ENCODE data around the gene ADAM12. TPM values are rescaled to one million over a fixed set of nuclear protein-coding genes. Genes with fewer than 3 reads are reported as not detected.

The ADAM12 gene
- total and polyA plus RNA-seq, 2 experiments from 2014 or later, result 0.13 to 0.87 TPM

GRCh38 chr10:126101736-126102135 is 286.5 kb downstream of the ADAM12 start:
- Histone ChIP-seq H3K9me2 (ENCODE audit: insufficient read depth) (peaks cover 4% of the 10 kb centered on the region; the same call in 1 of the 2 replicates), H3K4me2 (no peak overlapping the region), H4K20me1 (replicated peaks; ENCODE audit: insufficient read depth) (no peaks in the 10 kb centered on the region), H3K4me1 (ENCODE audit: insufficient read depth) (0 out of 2 replicates have a peak, but pooled peaks cover 3% of the 10 kb centered on the region), H3K36me3 (ENCODE audit: insufficient read depth) (no peaks in the 10 kb centered on the region), H3K4me3 (no peak overlapping the region), H3K79me2 (replicated peaks; ENCODE audit: insufficient read depth) (no peaks in the 10 kb centered on the region), H3K27me3 (ENCODE audit: insufficient read depth) (no peaks in the 10 kb centered on the region), H3F3A (replicated peaks; ENCODE audit: low read depth) (no peaks in the 10 kb centered on the region), H2AFZ (no peak overlapping the region), H3K27ac (ENCODE audit: low read depth) (no peak overlapping the region)
- DNase-seq (ENCODE audit: low spot score) (no peak), ATAC-seq (no peak)
- H3K4me1 Mint-ChIP-seq, result peaks cover 11% of the 10 kb centered on the region
- no peak overlapping the region for H3K27ac Mint-ChIP-seq
- no peaks in the 10 kb centered on the region for H3K36me3 Mint-ChIP-seq (ENCODE audit: low read depth)
- peaks cover 2% of the 10 kb centered on the region for H3K27me3 Mint-ChIP-seq (ENCODE audit: insufficient read depth, low read depth, poor library complexity)
- no peaks in the 10 kb centered on the region for H3K9me3 Mint-ChIP-seq
- TF ChIP-seq ZNF462 (CRISPR knock-in tag; IDR thresholded peaks at IDR 0.05) (no peak), JUNB (IDR thresholded peaks at IDR 0.05; ENCODE audit: unreplicated experiment) (no peak), ETS1 (IDR thresholded peaks at IDR 0.05) (no peak), STAT1 (IDR thresholded peaks at IDR 0.05; ENCODE audit: unreplicated experiment) (no peak), ZNF114 (CRISPR knock-in tag; IDR thresholded peaks at IDR 0.05) (no peak), CREB1 (CRISPR knock-in tag; IDR thresholded peaks at IDR 0.05; ENCODE audit: low read depth) (no peak), NANOG (IDR thresholded peaks at IDR 0.05; ENCODE audit: borderline replicate concordance) (no peak), EZH2phosphoT487 (IDR thresholded peaks at IDR 0.05; ENCODE audit: unreplicated experiment) (no peak), ZNF331 (CRISPR knock-in tag; IDR thresholded peaks at IDR 0.05; ENCODE audit: low read depth) (no peak), REST (IDR thresholded peaks at IDR 0.05; ENCODE audit: unreplicated experiment) (no peak), EZH2 (IDR thresholded peaks at IDR 0.05; ENCODE audit: low read depth, unreplicated experiment) (no peak)
- no peak overlapping the region for H3K4me3 Mint-ChIP-seq
